ENCODE results near the gene SNX8. TPM values are rescaled to one million over a fixed set of nuclear protein-coding genes. Genes with fewer than 3 reads are reported as not detected.

The SNX8 gene
- total RNA-seq, 1 experiment from 2014 or later = 139 TPM

DNA sequence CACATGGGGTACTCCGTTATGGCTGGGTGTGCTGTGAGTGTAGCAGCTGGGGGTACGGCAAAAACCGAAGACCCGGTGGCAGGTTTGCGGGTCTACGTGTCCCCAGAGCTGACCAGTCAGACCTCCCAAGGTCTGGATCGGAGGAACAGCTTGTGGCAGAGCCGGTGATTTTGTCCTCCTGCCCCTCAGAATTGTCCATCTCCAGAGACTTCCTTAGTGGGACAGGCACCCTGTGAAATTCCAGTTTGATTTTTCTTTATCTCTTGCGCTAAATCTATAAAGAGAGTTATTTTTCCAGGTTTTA is 41.4 kb upstream of the SNX8 start:
- POLR2A ChIA-PET = interaction anchor here (0.6 kb wide), 1 partner anchor 22 kb away, joined by 3 read pairs; no protein-coding TSS in a partner anchor
- peaks cover 21% of the 10 kb centered on the region for H3K36me3 ChIP-seq (ENCODE audit: control insufficient read depth, insufficient read depth, low read length)
- peak overlapping the region; percentile 64 to 98 for H3K4me3 ChIP-seq (ENCODE audit: low read depth in 2 of 2, low read length in 2 of 2)
- no peaks in the 10 kb centered on the region for H3K9me3 ChIP-seq (ENCODE audit: control insufficient read depth, insufficient read depth, low read depth, low read length)
- TSS peak; percentile 71 for BruUV-seq (replicated peaks)
- no peaks in the 10 kb centered on the region for H3K27me3 ChIP-seq (ENCODE audit: control insufficient read depth, insufficient read depth, low read length)
- in situ Hi-C loops (cut with HindIII; ENCODE audit: low pct_unique_long_range_greater_than_20kb, low sequenced_read_pairs) (no loop called here), intact Hi-C loops (cut with micrococcal nuclease; ENCODE audit: unreplicated experiment) (no loop called here)
- no peak for DNase-seq (ENCODE audit: low read depth, low spot score)
- no peak for ATAC-seq
- CTCF ChIA-PET = no interaction called here
- H3K4me1 ChIP-seq (ENCODE audit: control insufficient read depth, insufficient read depth, low read length) = peaks cover 20% of the 10 kb centered on the region
- no peak for TF ChIP-seq POLR2AphosphoS5 (IDR thresholded peaks at IDR 0.05; ENCODE audit: low read depth, low read length)
- TF ChIP-seq, protein P1, sequence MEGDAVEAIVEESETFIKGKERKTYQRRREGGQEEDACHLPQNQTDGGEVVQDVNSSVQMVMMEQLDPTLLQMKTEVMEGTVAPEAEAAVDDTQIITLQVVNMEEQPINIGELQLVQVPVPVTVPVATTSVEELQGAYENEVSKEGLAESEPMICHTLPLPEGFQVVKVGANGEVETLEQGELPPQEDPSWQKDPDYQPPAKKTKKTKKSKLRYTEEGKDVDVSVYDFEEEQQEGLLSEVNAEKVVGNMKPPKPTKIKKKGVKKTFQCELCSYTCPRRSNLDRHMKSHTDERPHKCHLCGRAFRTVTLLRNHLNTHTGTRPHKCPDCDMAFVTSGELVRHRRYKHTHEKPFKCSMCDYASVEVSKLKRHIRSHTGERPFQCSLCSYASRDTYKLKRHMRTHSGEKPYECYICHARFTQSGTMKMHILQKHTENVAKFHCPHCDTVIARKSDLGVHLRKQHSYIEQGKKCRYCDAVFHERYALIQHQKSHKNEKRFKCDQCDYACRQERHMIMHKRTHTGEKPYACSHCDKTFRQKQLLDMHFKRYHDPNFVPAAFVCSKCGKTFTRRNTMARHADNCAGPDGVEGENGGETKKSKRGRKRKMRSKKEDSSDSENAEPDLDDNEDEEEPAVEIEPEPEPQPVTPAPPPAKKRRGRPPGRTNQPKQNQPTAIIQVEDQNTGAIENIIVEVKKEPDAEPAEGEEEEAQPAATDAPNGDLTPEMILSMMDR (IDR thresholded peaks at IDR 0.05) = no peak
- no peak for TF ChIP-seq SIN3A (IDR thresholded peaks at IDR 0.05; ENCODE audit: borderline replicate concordance, insufficient read depth, low read depth, low read length)
- TF ChIP-seq, protein P2, sequence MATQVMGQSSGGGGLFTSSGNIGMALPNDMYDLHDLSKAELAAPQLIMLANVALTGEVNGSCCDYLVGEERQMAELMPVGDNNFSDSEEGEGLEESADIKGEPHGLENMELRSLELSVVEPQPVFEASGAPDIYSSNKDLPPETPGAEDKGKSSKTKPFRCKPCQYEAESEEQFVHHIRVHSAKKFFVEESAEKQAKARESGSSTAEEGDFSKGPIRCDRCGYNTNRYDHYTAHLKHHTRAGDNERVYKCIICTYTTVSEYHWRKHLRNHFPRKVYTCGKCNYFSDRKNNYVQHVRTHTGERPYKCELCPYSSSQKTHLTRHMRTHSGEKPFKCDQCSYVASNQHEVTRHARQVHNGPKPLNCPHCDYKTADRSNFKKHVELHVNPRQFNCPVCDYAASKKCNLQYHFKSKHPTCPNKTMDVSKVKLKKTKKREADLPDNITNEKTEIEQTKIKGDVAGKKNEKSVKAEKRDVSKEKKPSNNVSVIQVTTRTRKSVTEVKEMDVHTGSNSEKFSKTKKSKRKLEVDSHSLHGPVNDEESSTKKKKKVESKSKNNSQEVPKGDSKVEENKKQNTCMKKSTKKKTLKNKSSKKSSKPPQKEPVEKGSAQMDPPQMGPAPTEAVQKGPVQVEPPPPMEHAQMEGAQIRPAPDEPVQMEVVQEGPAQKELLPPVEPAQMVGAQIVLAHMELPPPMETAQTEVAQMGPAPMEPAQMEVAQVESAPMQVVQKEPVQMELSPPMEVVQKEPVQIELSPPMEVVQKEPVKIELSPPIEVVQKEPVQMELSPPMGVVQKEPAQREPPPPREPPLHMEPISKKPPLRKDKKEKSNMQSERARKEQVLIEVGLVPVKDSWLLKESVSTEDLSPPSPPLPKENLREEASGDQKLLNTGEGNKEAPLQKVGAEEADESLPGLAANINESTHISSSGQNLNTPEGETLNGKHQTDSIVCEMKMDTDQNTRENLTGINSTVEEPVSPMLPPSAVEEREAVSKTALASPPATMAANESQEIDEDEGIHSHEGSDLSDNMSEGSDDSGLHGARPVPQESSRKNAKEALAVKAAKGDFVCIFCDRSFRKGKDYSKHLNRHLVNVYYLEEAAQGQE (IDR thresholded peaks at IDR 0.05; ENCODE audit: insufficient read depth in 1 of 2, low read depth in 2 of 2, low read length in 1 of 2) = no peak
- no peak for TF ChIP-seq TCF7L2 (IDR thresholded peaks at IDR 0.05; ENCODE audit: low read depth, low read length)
- peak overlapping the region; percentile 89 for H3K27ac ChIP-seq (ENCODE audit: low read length)

DNA sequence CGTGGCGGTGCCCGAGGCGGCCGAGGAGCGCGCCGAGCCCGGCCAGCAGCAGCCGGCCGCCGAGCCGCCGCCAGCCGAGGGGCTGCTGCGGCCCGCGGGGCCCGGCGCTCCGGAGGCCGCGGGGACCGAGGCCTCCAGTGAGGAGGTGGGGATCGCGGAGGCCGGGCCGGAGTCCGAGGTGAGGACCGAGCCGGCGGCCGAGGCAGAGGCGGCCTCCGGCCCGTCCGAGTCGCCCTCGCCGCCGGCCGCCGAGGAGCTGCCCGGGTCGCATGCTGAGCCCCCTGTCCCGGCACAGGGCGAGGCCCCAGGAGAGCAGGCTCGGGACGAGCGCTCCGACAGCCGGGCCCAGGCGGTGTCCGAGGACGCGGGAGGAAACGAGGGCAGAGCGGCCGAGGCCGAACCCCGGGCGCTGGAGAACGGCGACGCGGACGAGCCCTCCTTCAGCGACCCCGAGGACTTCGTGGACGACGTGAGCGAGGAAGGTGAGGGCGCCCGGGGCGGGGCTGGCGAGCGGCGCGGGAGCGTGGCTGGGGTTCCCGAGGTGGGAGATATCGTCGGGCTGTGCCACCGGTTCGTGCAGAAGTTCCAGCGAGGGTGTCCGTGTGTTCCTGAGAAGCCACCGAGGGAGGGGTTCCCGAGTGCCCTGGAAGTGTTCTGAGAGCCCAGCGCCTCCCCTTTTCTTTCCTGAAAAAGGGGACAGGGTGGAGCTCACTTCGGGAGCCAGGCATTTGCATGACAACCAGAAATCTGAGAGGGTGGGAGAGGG is 40.9 kb upstream of the SNX8 start:
- peaks cover 16% of the 10 kb centered on the region for H3K36me3 ChIP-seq (ENCODE audit: control insufficient read depth, insufficient read depth, low read length)
- ChIA-PET CTCF (no interaction called here), POLR2A (interaction anchor here (0.6 kb wide), 1 partner anchor 22 kb away, joined by 3 read pairs; no protein-coding TSS in a partner anchor)
- TF ChIP-seq POLR2AphosphoS5 (IDR thresholded peaks at IDR 0.05; ENCODE audit: low read depth, low read length) = peak; percentile 49; the same call in 1 of the 2 replicates
- no peak for TF ChIP-seq TCF7L2 (IDR thresholded peaks at IDR 0.05; ENCODE audit: low read depth, low read length)
- intact Hi-C loops (cut with micrococcal nuclease; ENCODE audit: unreplicated experiment) (no loop called here), in situ Hi-C loops (cut with HindIII; ENCODE audit: low pct_unique_long_range_greater_than_20kb, low sequenced_read_pairs) (no loop called here)
- H3K27ac ChIP-seq (ENCODE audit: low read length) = peak overlapping the region; percentile 89
- ATAC-seq (peak; percentile 36), DNase-seq (ENCODE audit: low read depth, low spot score) (no peak)
- H3K4me3 ChIP-seq (ENCODE audit: low read depth in 2 of 2, low read length in 2 of 2) = peak overlapping the region; percentile 64 to 98
- no peaks in the 10 kb centered on the region for H3K27me3 ChIP-seq (ENCODE audit: control insufficient read depth, insufficient read depth, low read length)
- H3K4me1 ChIP-seq (ENCODE audit: control insufficient read depth, insufficient read depth, low read length) = peaks cover 16% of the 10 kb centered on the region
- H3K9me3 ChIP-seq (ENCODE audit: control insufficient read depth, insufficient read depth, low read depth, low read length) = no peaks in the 10 kb centered on the region
- no TSS peak for BruUV-seq (replicated peaks)
